ENCODE results near the gene HELZ.

HELZ gene

GRCh38 chr17:67076290-67076689 is 168.7 kb downstream of the HELZ start:
- DNase-seq (ENCODE audit: low read depth in 2 of 2), result no peak

- no peak for DNase-seq (ENCODE audit: low read depth in 2 of 2)
These were observed 170.2 kb downstream of the HELZ start for GRCh38 chr17:67074781-67075180.

GRCh38 chr17:67072885-67073284 is 172.1 kb downstream of the HELZ start:
- DNase-seq (ENCODE audit: low read depth in 2 of 2), result no peak

GRCh38 chr17:67071595-67071994 is 173.4 kb downstream of the HELZ start:
- DNase-seq (ENCODE audit: low read depth in 2 of 2), result no peak

GRCh38 chr17:67069603-67070136 is 175.3 kb downstream of the HELZ start:
- DNase-seq (ENCODE audit: low read depth in 2 of 2), result no peak

GRCh38 chr17:67068999-67069398 is 176.0 kb downstream of the HELZ start:
- no peak for DNase-seq (ENCODE audit: low read depth in 2 of 2)

- no peak for DNase-seq (ENCODE audit: low read depth in 2 of 2)
These were observed 177.2 kb downstream of the HELZ start for GRCh38 chr17:67067571-67068482.

- no peak for DNase-seq (ENCODE audit: low read depth in 2 of 2)
These were observed 178.3 kb downstream of the HELZ start for GRCh38 chr17:67066717-67067116.

- no peak for DNase-seq (ENCODE audit: low read depth in 2 of 2)
These were observed 181.9 kb downstream of the HELZ start for GRCh38 chr17:67063141-67063540.

- DNase-seq (ENCODE audit: low read depth in 2 of 2), result no peak
These were observed 185.6 kb downstream of the HELZ start for GRCh38 chr17:67059372-67059771.

- DNase-seq (ENCODE audit: low read depth in 2 of 2), result no peak
These were observed 187.0 kb downstream of the HELZ start for GRCh38 chr17:67058036-67058435.

GRCh38 chr17:67056746-67057490 is 188.1 kb downstream of the HELZ start:
- DNase-seq (ENCODE audit: low read depth in 2 of 2), result no peak

GRCh38 chr17:67055811-67056745 is 188.9 kb downstream of the HELZ start:
- DNase-seq (ENCODE audit: low read depth in 2 of 2), result no peak

- DNase-seq (ENCODE audit: low read depth in 2 of 2), result no peak
These were observed 190.0 kb downstream of the HELZ start for GRCh38 chr17:67055041-67055443.

GRCh38 chr17:67054608-67055007 is 190.4 kb downstream of the HELZ start:
- no peak for DNase-seq (ENCODE audit: low read depth in 2 of 2)

GRCh38 chr17:67054011-67054591 is 190.9 kb downstream of the HELZ start:
- no peak for DNase-seq (ENCODE audit: low read depth in 2 of 2)

- DNase-seq (ENCODE audit: low read depth in 2 of 2), result no peak
These were observed 191.5 kb downstream of the HELZ start for GRCh38 chr17:67053438-67054000.

GRCh38 chr17:67052720-67053437 is 192.1 kb downstream of the HELZ start:
- no peak for DNase-seq (ENCODE audit: low read depth in 2 of 2)

- DNase-seq (ENCODE audit: low read depth in 2 of 2), result no peak
These were observed 193.2 kb downstream of the HELZ start for GRCh38 chr17:67051837-67052236.

- DNase-seq (ENCODE audit: low read depth in 2 of 2), result no peak
These were observed 193.8 kb downstream of the HELZ start for GRCh38 chr17:67051155-67051538.
